Memory B cell (primary cell): ENCODE measurements around the gene WDR27.
"Not testable (repeated sequence)": the region's sequence is repeated elsewhere in the genome, so short reads cannot be mapped to it uniquely, and the experiment has no call there.

ENCODE experiments used
- ATAC-seq: fragments of 150-1000 bp; cut with Tn5 transposase; 2 replicates; pipeline ENCODE4 v1.10.0; 2021; ENCODE audit warnings: low read depth, mild to moderate bottlenecking, moderate library complexity
- DNase-seq, 2 donors: peaks; one replicate each; pipeline ENCODE4 v3.0.0; 2022; ENCODE audit warnings: low spot score in 2 of 2
- H3K27ac Mint-ChIP-seq: one replicate; pipeline ENCODE4 v1.8.0; 2022; ENCODE audit warnings: mild to moderate bottlenecking, moderate library complexity, mixed read lengths
- H3K27me3 Mint-ChIP-seq: one replicate; pipeline ENCODE4 v1.8.0; 2022; ENCODE audit warnings: mixed read lengths
- H3K36me3 Mint-ChIP-seq: one replicate; pipeline ENCODE4 v1.8.0; 2022; ENCODE audit warnings: mild to moderate bottlenecking, mixed read lengths
- H3K4me1 Mint-ChIP-seq: one replicate; pipeline ENCODE4 v1.8.0; 2022; ENCODE audit warnings: mixed read lengths
- H3K4me3 Mint-ChIP-seq: one replicate; pipeline ENCODE4 v1.8.0; 2022; ENCODE audit warnings: mild to moderate bottlenecking, moderate library complexity, mixed read lengths
- H3K9me3 Mint-ChIP-seq: one replicate; pipeline ENCODE4 v1.8.0; 2022; ENCODE audit warnings: mixed read lengths

Gene WDR27

GRCh38 chr6:169530752-169531123 lies 171.1 kb downstream of the WDR27 start:
- ATAC-seq (no peak), DNase-seq (no peak)
- no peaks in the 10 kb centered on the region for H3K27me3 Mint-ChIP-seq
- H3K27ac Mint-ChIP-seq, result no peak overlapping the region
- H3K9me3 Mint-ChIP-seq, result peaks cover 1% of the 10 kb centered on the region
- peaks cover 3% of the 10 kb centered on the region for H3K36me3 Mint-ChIP-seq
- H3K4me3 Mint-ChIP-seq, result no peak overlapping the region
- H3K4me1 Mint-ChIP-seq, result no peaks in the 10 kb centered on the region

- Mint-ChIP-seq H3K27ac (no peak overlapping the region), H3K4me1 (no peaks in the 10 kb centered on the region), H3K9me3 (peaks cover 1% of the 10 kb centered on the region), H3K4me3 (no peak overlapping the region), H3K36me3 (peaks cover 3% of the 10 kb centered on the region), H3K27me3 (no peaks in the 10 kb centered on the region)
- ATAC-seq, result no peak
- no peak for DNase-seq
These were observed 171.7 kb downstream of the WDR27 start for GRCh38 chr6:169529931-169530751.

- no peaks in the 10 kb centered on the region for H3K27me3 Mint-ChIP-seq
- H3K36me3 Mint-ChIP-seq, result peaks cover 3% of the 10 kb centered on the region
- no peaks in the 10 kb centered on the region for H3K4me1 Mint-ChIP-seq
- peaks cover 1% of the 10 kb centered on the region for H3K9me3 Mint-ChIP-seq
- H3K4me3 Mint-ChIP-seq, result no peak overlapping the region
- ATAC-seq (no peak), DNase-seq (no peak)
- no peak overlapping the region for H3K27ac Mint-ChIP-seq
These were observed 173.1 kb downstream of the WDR27 start for GRCh38 chr6:169528755-169529154.

- Mint-ChIP-seq H3K4me1 (no peaks in the 10 kb centered on the region), H3K27ac (no peak overlapping the region), H3K9me3 (no peaks in the 10 kb centered on the region), H3K27me3 (no peaks in the 10 kb centered on the region), H3K4me3 (no peak overlapping the region), H3K36me3 (no peaks in the 10 kb centered on the region)
- no peak for ATAC-seq
- no peak for DNase-seq
These were observed 174.5 kb downstream of the WDR27 start for GRCh38 chr6:169527306-169527705.

- Mint-ChIP-seq H3K27ac (no peak overlapping the region), H3K27me3 (no peaks in the 10 kb centered on the region), H3K9me3 (peaks cover 6% of the 10 kb centered on the region), H3K4me1 (no peaks in the 10 kb centered on the region), H3K4me3 (no peak overlapping the region), H3K36me3 (peaks cover 19% of the 10 kb centered on the region)
- DNase-seq (no peak), ATAC-seq (no peak)
These were observed 180.0 kb downstream of the WDR27 start for GRCh38 chr6:169521825-169522224.

- Mint-ChIP-seq H3K4me3 (no peak overlapping the region), H3K4me1 (no peaks in the 10 kb centered on the region)
- ATAC-seq, result no peak
These were observed 181.7 kb downstream of the WDR27 start for GRCh38 chr6:169520104-169520503.

GRCh38 chr6:169518451-169518850 lies 183.4 kb downstream of the WDR27 start:
- no peaks in the 10 kb centered on the region for H3K27me3 Mint-ChIP-seq
- peaks cover 19% of the 10 kb centered on the region for H3K36me3 Mint-ChIP-seq
- no peak overlapping the region for H3K4me3 Mint-ChIP-seq
- no peak for DNase-seq
- H3K27ac Mint-ChIP-seq, result no peak overlapping the region
- H3K9me3 Mint-ChIP-seq, result peaks cover 6% of the 10 kb centered on the region
- no peaks in the 10 kb centered on the region for H3K4me1 Mint-ChIP-seq
- no peak for ATAC-seq

More at GRCh38 chr6:169520104-169520503, 181.7 kb downstream of the WDR27 start:
- peaks cover 19% of the 10 kb centered on the region for H3K36me3 Mint-ChIP-seq
- H3K27me3 Mint-ChIP-seq, result no peaks in the 10 kb centered on the region
- no peak for DNase-seq
- H3K27ac Mint-ChIP-seq, result no peak overlapping the region
- peaks cover 6% of the 10 kb centered on the region for H3K9me3 Mint-ChIP-seq

GRCh38 chr6:169513478-169514193 lies 188.2 kb downstream of the WDR27 start:
- ATAC-seq, result no peak

GRCh38 chr6:169511785-169512184 lies 190.0 kb downstream of the WDR27 start:
- H3K36me3 Mint-ChIP-seq, H3K9me3 Mint-ChIP-seq, ATAC-seq, H3K4me1 Mint-ChIP-seq, DNase-seq, H3K4me3 Mint-ChIP-seq, H3K27ac Mint-ChIP-seq, H3K27me3 Mint-ChIP-seq: not testable (repeated sequence)

More at GRCh38 chr6:169513478-169514193, 188.2 kb downstream of the WDR27 start:
- DNase-seq, result no peak
- no peak overlapping the region for H3K27ac Mint-ChIP-seq
- H3K4me3 Mint-ChIP-seq, result no peak overlapping the region
- H3K27me3 Mint-ChIP-seq, result no peaks in the 10 kb centered on the region
- no peaks in the 10 kb centered on the region for H3K9me3 Mint-ChIP-seq
- no peaks in the 10 kb centered on the region for H3K4me1 Mint-ChIP-seq
- H3K36me3 Mint-ChIP-seq, result peaks cover 3% of the 10 kb centered on the region

- ATAC-seq (no peak), DNase-seq (no peak)
- Mint-ChIP-seq H3K27ac (no peak overlapping the region), H3K27me3 (no peaks in the 10 kb centered on the region), H3K36me3 (peaks cover 6% of the 10 kb centered on the region), H3K4me1 (no peaks in the 10 kb centered on the region), H3K9me3 (peaks cover 4% of the 10 kb centered on the region), H3K4me3 (no peak overlapping the region)
These were observed 191.0 kb downstream of the WDR27 start for GRCh38 chr6:169510871-169511270.

- no peak for ATAC-seq
- H3K27me3 Mint-ChIP-seq, result no peaks in the 10 kb centered on the region
- peaks cover 6% of the 10 kb centered on the region for H3K36me3 Mint-ChIP-seq
- no peak overlapping the region for H3K27ac Mint-ChIP-seq
- DNase-seq, result no peak
- no peaks in the 10 kb centered on the region for H3K4me1 Mint-ChIP-seq
- no peak overlapping the region for H3K4me3 Mint-ChIP-seq
- H3K9me3 Mint-ChIP-seq, result peaks cover 4% of the 10 kb centered on the region
These were observed 193.4 kb downstream of the WDR27 start for GRCh38 chr6:169508452-169508851.

GRCh38 chr6:169503422-169504152 lies 198.2 kb downstream of the WDR27 start:
- peaks cover 14% of the 10 kb centered on the region for H3K36me3 Mint-ChIP-seq
- no peaks in the 10 kb centered on the region for H3K27me3 Mint-ChIP-seq
- DNase-seq (no peak), ATAC-seq (no peak)
- no peaks in the 10 kb centered on the region for H3K4me1 Mint-ChIP-seq
- H3K4me3 Mint-ChIP-seq, result no peak overlapping the region
- H3K9me3 Mint-ChIP-seq, result peaks cover 4% of the 10 kb centered on the region
- no peak overlapping the region for H3K27ac Mint-ChIP-seq

- Mint-ChIP-seq H3K9me3 (no peaks in the 10 kb centered on the region), H3K27me3 (no peaks in the 10 kb centered on the region), H3K36me3 (peaks cover 8% of the 10 kb centered on the region), H3K4me1 (no peaks in the 10 kb centered on the region), H3K4me3 (no peak overlapping the region), H3K27ac (no peak overlapping the region)
- ATAC-seq, result no peak
- no peak for DNase-seq
These were observed 199.4 kb downstream of the WDR27 start for GRCh38 chr6:169502445-169502844.

- Mint-ChIP-seq H3K27me3 (no peaks in the 10 kb centered on the region), H3K4me1 (no peaks in the 10 kb centered on the region), H3K4me3 (no peak overlapping the region), H3K27ac (no peak overlapping the region), H3K9me3 (no peaks in the 10 kb centered on the region), H3K36me3 (peaks cover 8% of the 10 kb centered on the region)
- ATAC-seq, result no peak
- no peak for DNase-seq
These were observed 200.0 kb downstream of the WDR27 start for GRCh38 chr6:169501777-169502313.
